ENCODE data around the gene OPN4.

DNA sequence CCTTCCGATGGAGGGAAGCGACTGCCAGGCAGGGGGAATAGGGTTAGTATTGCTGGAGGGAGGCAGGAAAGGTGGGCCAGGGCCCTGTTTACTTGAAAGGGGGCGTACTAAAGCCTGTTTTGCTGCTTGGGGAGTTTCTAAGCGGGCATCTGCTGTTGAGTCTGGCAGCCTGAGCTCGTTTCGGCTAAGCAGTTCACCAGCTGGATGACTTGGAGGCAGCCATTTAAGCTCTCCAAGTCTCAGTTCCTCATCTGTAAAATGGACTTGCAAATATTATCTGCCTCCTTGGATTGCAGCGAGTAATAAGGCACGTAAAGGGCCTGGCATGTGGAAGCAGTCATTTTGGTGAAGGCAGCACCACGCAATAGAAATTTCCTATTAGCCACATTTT, 58.0 kb downstream of the OPN4 start:
- TF ChIP-seq CTCF (IDR thresholded peaks at IDR 0.05; ENCODE audit: borderline replicate concordance, extremely low read depth, low read length, poor library complexity, severe bottlenecking) (no peak), EZH2 (IDR thresholded peaks at IDR 0.05; ENCODE audit: borderline replicate concordance, low read depth, low read length, severe bottlenecking) (no peak)
